Ammon's horn (tissue), 1 donor: Measurements from ENCODE around the gene HMGN2.
A peak's percentile ranks its signal among the peaks of the same experiment; 100 is the strongest.

Experiments
- DNase-seq: peaks from one replicate; pipeline ENCODE4 v3.0.0-alpha.2; 2016; ENCODE audit warnings: low spot score

Gene HMGN2

GRCh38 chr1:26472320-26472900, at the start of gene HMGN2:
Gene HMGN2 (plus strand): TSS chr1:26472440. CDS start chr1:26472613, 173 bp downstream.
- peak; percentile 93 for DNase-seq

GRCh38 chr1:26429721-26430120, 42.5 kb upstream of the HMGN2 start:
- no peak for DNase-seq

- peak; percentile 99 for DNase-seq
Measured at GRCh38 chr1:26431979-26432695, 40.1 kb upstream of the HMGN2 start, which contains the start of gene DHDDS. Gene DHDDS (plus strand): TSS chr1:26432321. CDS start chr1:26432946, 625 bp downstream.

- no peak for DNase-seq
Measured at GRCh38 chr1:26432793-26433192, 39.4 kb upstream of the HMGN2 start.

GRCh38 chr1:26434161-26434752, 38.0 kb upstream of the HMGN2 start:
- DNase-seq = no peak

- no peak for DNase-seq
Measured at GRCh38 chr1:26438041-26438440, 34.2 kb upstream of the HMGN2 start.

GRCh38 chr1:26440259-26440658, 32.0 kb upstream of the HMGN2 start:
- no peak for DNase-seq

GRCh38 chr1:26449868-26450267, 22.4 kb upstream of the HMGN2 start:
- no peak for DNase-seq

- no peak for DNase-seq
Measured at GRCh38 chr1:26450908-26451307, 21.3 kb upstream of the HMGN2 start.

- no peak for DNase-seq
Measured at GRCh38 chr1:26452459-26453183, 19.6 kb upstream of the HMGN2 start.

GRCh38 chr1:26459148-26459547, 13.1 kb upstream of the HMGN2 start:
- no peak for DNase-seq

GRCh38 chr1:26459573-26460031, 12.6 kb upstream of the HMGN2 start:
- DNase-seq = no peak

- peak; percentile 65 for DNase-seq
Measured at GRCh38 chr1:26468911-26469310, 3.3 kb upstream of the HMGN2 start.

- DNase-seq = peak; percentile 68
Measured at GRCh38 chr1:26469558-26469957, 2.7 kb upstream of the HMGN2 start.

GRCh38 chr1:26470878-26471497, 1.3 kb upstream of the HMGN2 start:
- peak; percentile 16 for DNase-seq

- DNase-seq = peak; percentile 45
Measured at GRCh38 chr1:26471498-26472319, 531 bp upstream of the HMGN2 start.

GRCh38 chr1:26472901-26473845, 933 bp downstream of the HMGN2 start:
- DNase-seq = peak; percentile 98

- DNase-seq = no peak
Measured at GRCh38 chr1:26474818-26475217, 2.6 kb downstream of the HMGN2 start.

GRCh38 chr1:26475989-26476388, 3.7 kb downstream of the HMGN2 start:
- no peak for DNase-seq

GRCh38 chr1:26476958-26477357, 4.7 kb downstream of the HMGN2 start:
- DNase-seq = no peak
